BLaER1 (cell line): ENCODE results near the gene PARM1.

ENCODE experiments used
- H3K27ac ChIP-seq: shearing (Covaris generic); formaldehyde crosslinking; 2 replicates; pipeline ENCODE4 v1.8.1; 2022
- H3K27me3 ChIP-seq: shearing (Covaris generic); formaldehyde crosslinking; 2 replicates; pipeline ENCODE4 v1.8.1; 2022
- H3K36me3 ChIP-seq: shearing (Covaris generic); formaldehyde crosslinking; 2 replicates; pipeline ENCODE4 v1.8.1; 2022
- H3K4me1 ChIP-seq: shearing (Covaris generic); formaldehyde crosslinking; 2 replicates; pipeline ENCODE4 v1.8.1; 2022
- H3K4me2 ChIP-seq: shearing (Covaris generic); formaldehyde crosslinking; 2 replicates; pipeline ENCODE4 v1.8.1; 2022
- H3K4me3 ChIP-seq: shearing (Covaris generic); formaldehyde crosslinking; 2 replicates; pipeline ENCODE4 v1.8.1; 2022
- H3K9ac ChIP-seq: shearing (Covaris generic); formaldehyde crosslinking; 2 replicates; pipeline ENCODE4 v1.8.1; 2022
- H3K9me3 ChIP-seq: shearing (Covaris generic); formaldehyde crosslinking; 2 replicates; pipeline ENCODE4 v1.8.1; 2022
- H4K20me1 ChIP-seq: shearing (Covaris generic); formaldehyde crosslinking; 2 replicates; pipeline ENCODE4 v1.8.1; 2022
- Cebpa-rat ChIP-seq: shearing (Covaris generic); IDR thresholded peaks from 2 replicates; pipeline ENCODE4 v1.8.1; 2022

PARM1 gene

GRCh38 chr4:74906771-74907170, 26.1 kb upstream of the PARM1 start:
- Histone ChIP-seq H3K36me3 (no peaks in the 10 kb centered on the region), H3K9ac (no peak overlapping the region), H4K20me1 (no peaks in the 10 kb centered on the region), H3K4me3 (no peak overlapping the region), H3K27me3 (no peaks in the 10 kb centered on the region), H3K27ac (no peak overlapping the region), H3K9me3 (no peaks in the 10 kb centered on the region), H3K4me2 (no peak overlapping the region), H3K4me1 (no peaks in the 10 kb centered on the region)
- TF ChIP-seq Cebpa-rat = no peak

- Histone ChIP-seq H3K4me1 (no peaks in the 10 kb centered on the region), H3K4me2 (no peak overlapping the region), H3K9me3 (peaks cover 5% of the 10 kb centered on the region; the same call in 1 of the 2 replicates), H4K20me1 (no peaks in the 10 kb centered on the region), H3K27me3 (no peaks in the 10 kb centered on the region), H3K9ac (no peak overlapping the region), H3K36me3 (no peaks in the 10 kb centered on the region), H3K4me3 (no peak overlapping the region), H3K27ac (no peak overlapping the region)
- TF ChIP-seq Cebpa-rat = no peak
Measured at GRCh38 chr4:74919783-74920182, 13.1 kb upstream of the PARM1 start.

GRCh38 chr4:74920704-74921103, 12.2 kb upstream of the PARM1 start:
- Histone ChIP-seq H3K4me1 (no peaks in the 10 kb centered on the region), H3K36me3 (no peaks in the 10 kb centered on the region), H3K4me3 (no peak overlapping the region), H3K4me2 (no peak overlapping the region), H3K9ac (no peak overlapping the region), H3K27ac (no peak overlapping the region), H3K9me3 (peaks cover 4% of the 10 kb centered on the region; the same call in 1 of the 2 replicates), H4K20me1 (no peaks in the 10 kb centered on the region), H3K27me3 (no peaks in the 10 kb centered on the region)
- no peak for TF ChIP-seq Cebpa-rat

DNA sequence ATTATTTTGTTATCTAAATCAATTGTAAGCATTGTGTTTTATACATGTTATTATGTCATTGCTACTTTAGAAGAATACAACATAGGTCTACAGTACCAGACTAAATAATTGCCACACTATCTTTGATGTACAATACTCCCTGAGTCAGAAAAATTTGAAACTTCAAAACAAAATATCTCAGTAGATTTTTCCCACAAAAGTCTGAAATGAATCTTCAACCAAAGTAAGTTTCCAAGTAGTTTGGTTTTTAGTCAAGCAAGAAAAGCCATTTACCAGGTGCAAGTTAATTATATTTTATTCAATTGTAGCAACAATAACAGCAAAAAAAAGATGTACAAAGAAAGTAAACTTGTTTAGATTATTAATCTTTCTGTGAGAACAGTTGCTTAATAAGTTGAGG, 11.4 kb upstream of the PARM1 start:
- Histone ChIP-seq H3K9ac (no peak overlapping the region), H3K27me3 (no peaks in the 10 kb centered on the region), H3K27ac (no peak overlapping the region), H3K4me3 (no peak overlapping the region), H4K20me1 (no peaks in the 10 kb centered on the region), H3K4me2 (no peak overlapping the region), H3K36me3 (no peaks in the 10 kb centered on the region), H3K4me1 (no peaks in the 10 kb centered on the region), H3K9me3 (no peaks in the 10 kb centered on the region)
- TF ChIP-seq Cebpa-rat = no peak

- no peak overlapping the region for H3K27ac ChIP-seq
- TF ChIP-seq Cebpa-rat = no peak
- H3K36me3 ChIP-seq = no peaks in the 10 kb centered on the region
- H3K27me3 ChIP-seq = no peaks in the 10 kb centered on the region
- no peak overlapping the region for H3K4me2 ChIP-seq
- H3K4me3 ChIP-seq = no peak overlapping the region
- H4K20me1 ChIP-seq = no peaks in the 10 kb centered on the region
- no peaks in the 10 kb centered on the region for H3K9me3 ChIP-seq
- H3K9ac ChIP-seq = no peak overlapping the region
- H3K4me1 ChIP-seq = no peaks in the 10 kb centered on the region
Measured at GRCh38 chr4:74926007-74926406, 6.9 kb upstream of the PARM1 start.

- Histone ChIP-seq H3K9me3 (peaks cover 30% of the 10 kb centered on the region), H3K9ac (no peak overlapping the region), H3K4me2 (no peak overlapping the region), H3K4me1 (no peaks in the 10 kb centered on the region), H3K4me3 (no peak overlapping the region), H3K27ac (no peak overlapping the region), H3K27me3 (no peaks in the 10 kb centered on the region), H3K36me3 (no peaks in the 10 kb centered on the region), H4K20me1 (no peaks in the 10 kb centered on the region)
- no peak for TF ChIP-seq Cebpa-rat
Measured at GRCh38 chr4:74930162-74930561, 2.8 kb upstream of the PARM1 start.

- no peaks in the 10 kb centered on the region for H3K4me1 ChIP-seq
- no peaks in the 10 kb centered on the region for H4K20me1 ChIP-seq
- H3K4me3 ChIP-seq = no peak overlapping the region
- H3K27ac ChIP-seq = no peak overlapping the region
- H3K4me2 ChIP-seq = no peak overlapping the region
- no peaks in the 10 kb centered on the region for H3K36me3 ChIP-seq
- TF ChIP-seq Cebpa-rat = no peak
- H3K27me3 ChIP-seq = no peaks in the 10 kb centered on the region
- peaks cover 30% of the 10 kb centered on the region for H3K9me3 ChIP-seq
- H3K9ac ChIP-seq = no peak overlapping the region
Measured at GRCh38 chr4:74931376-74931775, 1.5 kb upstream of the PARM1 start.

DNA sequence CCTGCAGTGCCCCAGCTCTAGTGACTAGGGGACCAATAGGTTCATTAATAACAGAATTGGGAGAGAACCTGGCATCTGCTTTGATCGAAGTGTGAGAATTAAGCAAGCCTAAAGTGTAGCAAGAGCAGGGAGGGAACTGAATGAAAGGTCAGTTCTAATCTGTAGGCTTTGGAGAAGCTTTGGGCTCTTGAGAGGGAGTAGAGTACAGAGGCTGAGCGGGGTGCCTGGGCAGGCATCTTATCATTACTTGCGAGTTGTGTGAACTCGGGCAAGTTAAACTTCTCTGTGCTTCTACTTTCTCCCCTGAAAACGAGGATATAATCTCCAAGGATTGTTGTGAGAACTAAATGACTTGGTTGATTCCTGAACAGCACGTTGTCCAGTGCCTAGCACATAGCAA, 906 bp upstream of the PARM1 start:
- Histone ChIP-seq H3K4me1 (no peaks in the 10 kb centered on the region), H3K4me2 (no peak overlapping the region), H3K9me3 (peaks cover 30% of the 10 kb centered on the region), H3K27me3 (no peaks in the 10 kb centered on the region), H3K36me3 (no peaks in the 10 kb centered on the region), H3K4me3 (no peak overlapping the region), H3K9ac (no peak overlapping the region), H4K20me1 (no peaks in the 10 kb centered on the region), H3K27ac (no peak overlapping the region)
- no peak for TF ChIP-seq Cebpa-rat

GRCh38 chr4:74933562-74934015, 673 bp downstream of the PARM1 start:
- Histone ChIP-seq H3K9ac (no peak overlapping the region), H3K4me3 (no peak overlapping the region), H3K27ac (no peak overlapping the region), H3K27me3 (no peaks in the 10 kb centered on the region), H3K36me3 (no peaks in the 10 kb centered on the region), H3K4me2 (no peak overlapping the region), H3K9me3 (peaks cover 30% of the 10 kb centered on the region), H4K20me1 (no peaks in the 10 kb centered on the region), H3K4me1 (no peaks in the 10 kb centered on the region)
- no peak for TF ChIP-seq Cebpa-rat

DNA sequence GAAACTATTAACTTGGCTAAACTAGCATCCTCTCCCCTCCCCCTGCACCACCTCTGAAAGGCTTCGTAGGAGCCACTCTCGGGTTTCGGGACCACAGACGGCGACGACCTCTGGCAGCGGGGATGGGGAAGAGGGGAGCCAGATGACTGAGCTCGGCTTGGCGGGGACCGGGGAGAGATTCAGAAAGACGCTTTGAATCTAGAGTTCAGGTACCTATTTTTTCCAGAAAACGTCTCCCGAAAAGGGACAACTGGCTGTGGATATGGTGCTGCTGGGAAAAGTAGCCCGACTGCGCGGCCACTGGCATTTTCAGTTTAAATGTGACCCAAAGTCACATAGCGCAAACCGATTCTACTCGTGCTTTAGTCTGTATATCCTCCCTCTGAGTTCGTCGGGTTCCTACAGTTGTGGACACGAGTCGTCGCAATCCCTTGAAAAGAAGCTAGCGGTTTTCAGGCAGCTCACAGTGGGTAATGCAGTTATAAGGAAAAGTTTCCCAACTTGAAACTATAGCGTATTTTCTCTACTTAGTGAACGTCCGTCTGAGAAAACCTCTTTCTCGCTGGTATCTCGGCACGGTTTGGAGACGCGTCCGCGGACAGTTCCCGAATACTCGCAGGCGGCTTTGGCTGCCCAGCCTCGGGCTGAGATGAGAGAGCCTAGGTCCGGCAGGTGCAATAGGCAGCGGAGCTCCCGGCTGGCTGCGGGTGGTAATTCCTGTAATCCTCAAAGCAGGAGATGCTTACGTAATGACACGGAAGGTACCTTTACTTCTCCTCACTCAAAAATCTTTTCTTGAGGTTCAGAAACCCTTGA, 1.3 kb downstream of the PARM1 start:
- Histone ChIP-seq H3K4me3 (no peak overlapping the region), H3K27me3 (no peaks in the 10 kb centered on the region), H3K9me3 (peaks cover 30% of the 10 kb centered on the region), H3K36me3 (no peaks in the 10 kb centered on the region), H3K4me1 (no peaks in the 10 kb centered on the region), H3K9ac (no peak overlapping the region), H3K27ac (no peak overlapping the region), H4K20me1 (no peaks in the 10 kb centered on the region), H3K4me2 (no peak overlapping the region)
- no peak for TF ChIP-seq Cebpa-rat
